Mesothelial cell of epicardium (in vitro differentiated cells): Measurements from ENCODE around the gene ATP10B. TPM values are rescaled to one million over a fixed set of nuclear protein-coding genes. Genes with fewer than 3 reads are reported as not detected.

Experiments
- DNase-seq, 2 experiments: peaks; one replicate each; pipeline ENCODE4 v3.0.0; 2021; ENCODE audit warnings: low spot score in 2 of 2; ENCODE audit not compliant: unreplicated experiment in 2 of 2
- H3K27ac Mint-ChIP-seq: 2 replicates; pipeline ENCODE4 v1.8.0; 2021; ENCODE audit warnings: mixed read lengths
- H3K27me3 Mint-ChIP-seq: 2 replicates; pipeline ENCODE4 v1.8.0; 2021; ENCODE audit warnings: low read depth, mixed read lengths
- H3K36me3 Mint-ChIP-seq: 2 replicates; pipeline ENCODE4 v1.8.0; 2021; ENCODE audit warnings: mixed read lengths
- H3K4me1 Mint-ChIP-seq: 2 replicates; pipeline ENCODE4 v1.8.0; 2021; ENCODE audit warnings: mixed read lengths
- H3K4me3 Mint-ChIP-seq: 2 replicates; pipeline ENCODE4 v1.8.0; 2021; ENCODE audit warnings: mild to moderate bottlenecking, moderate library complexity, mixed read lengths
- H3K9me3 Mint-ChIP-seq: 2 replicates; pipeline ENCODE4 v1.8.0; 2021; ENCODE audit warnings: mixed read lengths
- total RNA-seq: library from RNA; stranded (reverse); gene quantifications from 3 replicates; pipeline ENCODE4 v1.2.1, GENCODE V29; 2021
- TF ChIP-seq, protein P1 (sequence below): fragments of 200-600 bp; sonication (generic); IDR thresholded peaks from one replicate; pipeline ENCODE4 v1.5.0; 2021; ENCODE audit warnings: antibody characterized with exemption; ENCODE audit not compliant: unreplicated experiment

The ATP10B gene
- total RNA-seq, 1 donor from 2014 or later, result not detected

DNA sequence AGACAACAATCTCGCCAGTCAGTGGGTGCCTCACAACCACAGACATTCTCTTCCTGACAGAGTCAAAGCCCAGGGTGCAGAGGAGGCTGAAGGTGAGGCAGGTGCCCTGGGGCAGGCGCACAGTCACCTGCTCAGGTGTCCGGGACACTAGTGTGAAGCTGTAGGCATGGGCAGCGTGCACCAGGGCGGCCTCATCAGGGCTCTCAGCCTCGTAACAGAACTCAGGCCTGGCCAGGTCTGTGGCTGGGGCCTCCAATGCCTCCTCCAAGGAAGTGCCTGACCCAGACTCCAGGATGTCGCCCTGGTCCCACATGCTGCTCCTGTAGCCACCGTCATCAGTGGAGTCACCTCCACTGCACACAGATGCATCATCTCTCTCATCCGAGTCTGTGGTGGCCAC lies 231.6 kb downstream of the ATP10B start:
- Mint-ChIP-seq H3K27ac (no peak overlapping the region), H3K4me3 (no peak overlapping the region), H3K36me3 (no peaks in the 10 kb centered on the region), H3K9me3 (no peaks in the 10 kb centered on the region), H3K27me3 (peaks cover 53% of the 10 kb centered on the region), H3K4me1 (peaks cover 9% of the 10 kb centered on the region)
- TF ChIP-seq, protein P1, sequence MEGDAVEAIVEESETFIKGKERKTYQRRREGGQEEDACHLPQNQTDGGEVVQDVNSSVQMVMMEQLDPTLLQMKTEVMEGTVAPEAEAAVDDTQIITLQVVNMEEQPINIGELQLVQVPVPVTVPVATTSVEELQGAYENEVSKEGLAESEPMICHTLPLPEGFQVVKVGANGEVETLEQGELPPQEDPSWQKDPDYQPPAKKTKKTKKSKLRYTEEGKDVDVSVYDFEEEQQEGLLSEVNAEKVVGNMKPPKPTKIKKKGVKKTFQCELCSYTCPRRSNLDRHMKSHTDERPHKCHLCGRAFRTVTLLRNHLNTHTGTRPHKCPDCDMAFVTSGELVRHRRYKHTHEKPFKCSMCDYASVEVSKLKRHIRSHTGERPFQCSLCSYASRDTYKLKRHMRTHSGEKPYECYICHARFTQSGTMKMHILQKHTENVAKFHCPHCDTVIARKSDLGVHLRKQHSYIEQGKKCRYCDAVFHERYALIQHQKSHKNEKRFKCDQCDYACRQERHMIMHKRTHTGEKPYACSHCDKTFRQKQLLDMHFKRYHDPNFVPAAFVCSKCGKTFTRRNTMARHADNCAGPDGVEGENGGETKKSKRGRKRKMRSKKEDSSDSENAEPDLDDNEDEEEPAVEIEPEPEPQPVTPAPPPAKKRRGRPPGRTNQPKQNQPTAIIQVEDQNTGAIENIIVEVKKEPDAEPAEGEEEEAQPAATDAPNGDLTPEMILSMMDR, result no peak
- no peak for DNase-seq

DNA sequence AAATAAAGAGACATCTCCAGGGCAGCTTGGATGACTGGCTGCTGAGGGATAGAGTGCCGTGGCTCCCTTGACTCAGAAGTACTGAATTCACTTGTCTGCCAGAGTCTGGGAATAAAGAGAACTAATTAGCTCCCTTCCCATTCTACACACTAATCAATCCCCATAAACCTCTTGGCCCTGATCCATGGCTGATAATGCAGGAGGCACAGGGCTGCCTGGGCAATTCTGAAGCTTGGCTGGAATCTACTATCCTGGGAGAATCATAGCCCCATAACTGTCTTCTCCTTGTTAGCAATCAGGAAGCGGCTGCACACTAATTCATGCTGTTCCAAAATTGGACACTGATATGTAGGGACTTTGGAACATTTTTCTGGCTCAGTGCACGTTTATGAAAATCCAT lies 232.6 kb downstream of the ATP10B start:
- Mint-ChIP-seq H3K4me1 (peaks cover 9% of the 10 kb centered on the region), H3K36me3 (no peaks in the 10 kb centered on the region), H3K27ac (no peak overlapping the region), H3K9me3 (no peaks in the 10 kb centered on the region), H3K4me3 (no peak overlapping the region), H3K27me3 (peaks cover 50% of the 10 kb centered on the region)
- DNase-seq, result no peak
- TF ChIP-seq, protein P1, result no peak

DNA sequence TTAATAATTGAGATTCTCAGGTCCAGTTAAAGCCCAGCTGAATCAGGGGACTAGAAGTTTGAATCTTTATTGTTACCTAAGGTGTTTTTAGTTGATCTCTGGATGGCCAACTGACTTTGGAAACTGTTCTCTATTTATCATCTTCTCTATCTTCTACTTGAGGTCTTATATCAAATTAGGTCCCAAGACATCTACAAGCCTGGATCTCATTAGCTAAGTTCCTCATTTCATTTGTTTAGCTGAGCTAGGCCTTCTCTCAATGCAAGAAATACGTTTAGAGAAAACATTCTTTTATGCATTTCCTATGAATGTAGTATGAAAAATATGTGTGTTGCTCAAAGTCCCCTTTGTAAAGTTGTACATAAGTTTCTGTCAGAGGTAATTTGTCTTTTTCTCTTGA lies 233.7 kb downstream of the ATP10B start:
- TF ChIP-seq, protein P1, result no peak
- Mint-ChIP-seq H3K36me3 (no peaks in the 10 kb centered on the region), H3K9me3 (no peaks in the 10 kb centered on the region), H3K27ac (no peak overlapping the region), H3K27me3 (peaks cover 46% of the 10 kb centered on the region), H3K4me1 (peaks cover 9% of the 10 kb centered on the region), H3K4me3 (no peak overlapping the region)
- DNase-seq, result no peak

DNA sequence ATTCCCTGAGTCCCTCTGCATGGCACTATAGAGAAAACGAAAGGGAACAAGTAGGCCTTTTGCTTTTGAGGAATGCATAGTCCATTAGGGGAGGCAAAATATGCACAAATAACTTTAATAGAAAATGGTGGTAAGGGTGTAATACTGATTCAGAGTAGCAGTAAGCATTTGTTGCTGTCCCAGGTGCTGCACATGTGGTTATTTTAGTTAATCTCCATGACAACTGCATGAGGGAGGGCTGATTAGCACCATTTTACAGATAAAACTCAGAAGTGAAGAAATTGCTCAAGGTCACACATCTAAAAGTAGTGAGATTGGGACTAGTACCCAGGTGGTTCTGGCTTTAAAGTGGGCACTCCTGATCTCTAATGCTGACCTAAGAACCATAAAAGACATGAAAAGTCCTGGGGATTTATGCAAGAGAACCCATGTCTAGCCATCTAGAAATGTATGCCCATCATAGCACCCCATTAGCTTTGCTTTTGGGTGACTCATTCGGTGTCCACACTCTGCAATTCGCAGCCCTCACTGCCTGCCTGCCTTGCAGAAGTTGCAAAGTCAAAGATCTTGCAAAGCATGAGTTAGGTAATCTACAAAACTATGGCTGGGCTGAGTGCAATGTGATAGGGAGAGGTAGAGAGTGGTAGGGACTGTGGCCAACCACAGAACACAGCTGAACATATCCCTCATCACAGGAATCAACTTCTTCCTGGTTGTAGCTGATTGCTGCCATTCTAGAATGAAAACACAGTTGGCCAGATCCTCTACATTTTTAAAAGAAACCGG lies 235.1 kb downstream of the ATP10B start:
- no peak overlapping the region for H3K4me3 Mint-ChIP-seq

DNA sequence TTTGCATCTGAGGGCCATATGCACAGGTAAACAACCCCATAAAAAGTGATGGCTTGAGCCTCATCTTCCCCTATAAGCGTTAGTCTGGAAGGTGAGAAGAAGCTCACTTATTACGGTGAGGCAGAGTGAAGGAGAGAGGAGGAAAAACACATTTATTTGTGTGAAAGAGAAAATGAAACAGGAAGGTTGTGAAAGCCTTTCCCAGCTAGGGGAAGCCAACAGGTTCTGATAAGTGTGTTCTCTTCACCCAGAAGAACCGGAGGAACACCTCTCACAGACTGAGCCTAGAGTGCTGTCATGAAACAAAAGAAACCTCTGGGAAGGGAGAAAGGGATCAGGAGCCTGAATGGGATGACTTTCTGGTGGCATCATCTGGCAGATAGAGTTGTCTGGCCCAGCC lies 237.9 kb downstream of the ATP10B start:
- no peak overlapping the region for H3K27ac Mint-ChIP-seq
- H3K36me3 Mint-ChIP-seq, result no peaks in the 10 kb centered on the region
- no peak overlapping the region for H3K4me3 Mint-ChIP-seq
- H3K27me3 Mint-ChIP-seq, result peaks cover 25% of the 10 kb centered on the region
- H3K4me1 Mint-ChIP-seq, result peaks cover 4% of the 10 kb centered on the region
- TF ChIP-seq, protein P1, result no peak
- H3K9me3 Mint-ChIP-seq, result no peaks in the 10 kb centered on the region
- no peak for DNase-seq

More for the DNA sequence above, 235.1 kb downstream of the ATP10B start:
- no peak overlapping the region for H3K27ac Mint-ChIP-seq
- peaks cover 41% of the 10 kb centered on the region for H3K27me3 Mint-ChIP-seq
- no peak for DNase-seq
- no peaks in the 10 kb centered on the region for H3K36me3 Mint-ChIP-seq
- H3K4me1 Mint-ChIP-seq, result peaks cover 9% of the 10 kb centered on the region
- TF ChIP-seq, protein P1, result no peak
- H3K9me3 Mint-ChIP-seq, result no peaks in the 10 kb centered on the region
